ENCODE data around the gene RHOU.

GRCh38 chr1:228751360-228752098 is 16.2 kb downstream of the RHOU start:
- TF ChIP-seq, protein P1, sequence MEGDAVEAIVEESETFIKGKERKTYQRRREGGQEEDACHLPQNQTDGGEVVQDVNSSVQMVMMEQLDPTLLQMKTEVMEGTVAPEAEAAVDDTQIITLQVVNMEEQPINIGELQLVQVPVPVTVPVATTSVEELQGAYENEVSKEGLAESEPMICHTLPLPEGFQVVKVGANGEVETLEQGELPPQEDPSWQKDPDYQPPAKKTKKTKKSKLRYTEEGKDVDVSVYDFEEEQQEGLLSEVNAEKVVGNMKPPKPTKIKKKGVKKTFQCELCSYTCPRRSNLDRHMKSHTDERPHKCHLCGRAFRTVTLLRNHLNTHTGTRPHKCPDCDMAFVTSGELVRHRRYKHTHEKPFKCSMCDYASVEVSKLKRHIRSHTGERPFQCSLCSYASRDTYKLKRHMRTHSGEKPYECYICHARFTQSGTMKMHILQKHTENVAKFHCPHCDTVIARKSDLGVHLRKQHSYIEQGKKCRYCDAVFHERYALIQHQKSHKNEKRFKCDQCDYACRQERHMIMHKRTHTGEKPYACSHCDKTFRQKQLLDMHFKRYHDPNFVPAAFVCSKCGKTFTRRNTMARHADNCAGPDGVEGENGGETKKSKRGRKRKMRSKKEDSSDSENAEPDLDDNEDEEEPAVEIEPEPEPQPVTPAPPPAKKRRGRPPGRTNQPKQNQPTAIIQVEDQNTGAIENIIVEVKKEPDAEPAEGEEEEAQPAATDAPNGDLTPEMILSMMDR (conservative IDR thresholded peaks at IDR 0.05 in 1 of 2, IDR thresholded peaks at IDR 0.05 in 1 of 2; ENCODE audit: low read depth in 1 of 2, low read length in 2 of 2), result no peak
- TF ChIP-seq EZH2 (IDR thresholded peaks at IDR 0.05; ENCODE audit: low read length, missing control alignments), result no peak
